K562 (cell line): ENCODE measurements around the gene CD46. TPM values are rescaled to one million over a fixed set of nuclear protein-coding genes. Genes with fewer than 3 reads are reported as not detected.

ENCODE experiments used
- ARID1B ChIP-seq: fragments of 450-650 bp; IDR thresholded peaks from 2 replicates; pipeline ENCODE4 v1.6.1; 2016; ENCODE audit warnings: antibody characterized with exemption, mild to moderate bottlenecking, inconsistent platforms
- BDP1 ChIP-seq: IDR thresholded peaks from 3 replicates; pipeline ENCODE4 v1.6.1; 2011; ENCODE audit not compliant: insufficient read length, insufficient read depth
- DPF2 ChIP-seq: fragments of 450-650 bp; IDR thresholded peaks from 2 replicates; pipeline ENCODE4 v1.6.1; 2016
- L3MBTL2 ChIP-seq: fragments of 450-650 bp; IDR thresholded peaks from 2 replicates; pipeline ENCODE4 v1.6.1; 2016; ENCODE audit warnings: mild to moderate bottlenecking, moderate library complexity
- PHTF2 ChIP-seq: fragments of 250-450 bp; sonication (Bioruptor Pico); IDR thresholded peaks from 2 replicates; pipeline ENCODE4 v1.5.0; 2021; ENCODE audit warnings: mild to moderate bottlenecking
- RBM25 ChIP-seq: fragments of 200-400 bp; formaldehyde crosslinking; IDR thresholded peaks from 2 replicates; pipeline ENCODE4 v1.6.1; 2018; ENCODE audit warnings: low read length, low read depth, moderate library complexity; ENCODE audit not compliant: severe bottlenecking
- TFAM ChIP-seq: fragments of 250-450 bp; sonication (Bioruptor Pico); conservative IDR thresholded peaks from 2 replicates; pipeline ENCODE4 v1.5.0; 2021; ENCODE audit warnings: mild to moderate bottlenecking, moderate library complexity
- ZNF324 ChIP-seq: fragments of 250-450 bp; sonication (Bioruptor Pico); IDR thresholded peaks from 2 replicates; pipeline ENCODE4 v1.4.0; 2020; ENCODE audit warnings: mild to moderate bottlenecking
- ZNF766 ChIP-seq: fragments of 200-800 bp; sonication (Bioruptor generic); conservative IDR thresholded peaks from 2 replicates; pipeline ENCODE4 v1.6.1; 2016; ENCODE audit warnings: missing genetic modification characterization, missing compliant biosample characterization
- polyA plus RNA-seq, 8 experiments: library from polyadenylated mRNA; depleted of rRNA in 4 of 8; stranded (reverse) in 5 of 8; unstranded in 3 of 8; fragments of >200 nt; fragmentation: Nextera tagmentation in 2 of 8; fragmentation: Illumina TruSeq in 1 of 8; extraction: Ambion mirVana in 2 of 8; extraction: Trizol in 1 of 8; gene quantifications; 2 replicates each; pipeline versions ENCODE4 v1.2.1 to v1.2.3, GENCODE V29; 2011 to 2014; ENCODE audit warnings: inconsistent platforms in 1 of 8, missing spikeins in 1 of 8
- total RNA-seq, 7 experiments: library from RNA; depleted of rRNA in 6 of 7; stranded (reverse); fragments of >200 nt in 6 of 7; fragmentation: Illumina TruSeq in 2 of 7; extraction: Trizol in 2 of 7; gene quantifications; 2 replicates each; pipeline versions ENCODE4 v1.2.1 to v1.2.3, GENCODE V29; 2011 to 2021; ENCODE audit warnings: low replicate concordance in 1 of 7
- TF ChIP-seq, protein P1 (sequence below): fragments of 250-450 bp; sonication (Bioruptor Pico); IDR thresholded peaks from 2 replicates; pipeline ENCODE4 v1.5.1; 2021; ENCODE audit warnings: mild to moderate bottlenecking
- TF ChIP-seq, protein P2 (sequence below): fragments of 450-650 bp; formaldehyde crosslinking; IDR thresholded peaks from 2 replicates; pipeline ENCODE4 v1.4.0; 2020; ENCODE audit warnings: mild to moderate bottlenecking
- TF ChIP-seq, protein P3 (sequence below): fragments of 250-450 bp; sonication (Bioruptor Pico); IDR thresholded peaks from 2 replicates; pipeline ENCODE4 v1.4.0; 2020; ENCODE audit warnings: mild to moderate bottlenecking, moderate library complexity
- TF ChIP-seq, protein P4 (sequence below): fragments of 250-450 bp; sonication (Bioruptor Pico); IDR thresholded peaks from 2 replicates; pipeline ENCODE4 v1.5.0; 2021; ENCODE audit warnings: mild to moderate bottlenecking, moderate library complexity
- TF ChIP-seq, protein P5 (sequence below), 2 experiments: IDR thresholded peaks in 1 of 2; conservative IDR thresholded peaks in 1 of 2; 2 replicates each; pipeline ENCODE4 v1.6.1; 2016; ENCODE audit warnings: low read depth in 2 of 2, mild to moderate bottlenecking in 1 of 2, missing compliant biosample characterization in 1 of 2, missing genetic modification characterization in 1 of 2, moderate library complexity in 1 of 2

CD46 gene
- total and polyA plus RNA-seq, 9 of the 15 experiments (the other 6 are each of a cell fraction or from before 2014, with no cell fraction given) = 87.9 to 374 (median 156) TPM

DNA sequence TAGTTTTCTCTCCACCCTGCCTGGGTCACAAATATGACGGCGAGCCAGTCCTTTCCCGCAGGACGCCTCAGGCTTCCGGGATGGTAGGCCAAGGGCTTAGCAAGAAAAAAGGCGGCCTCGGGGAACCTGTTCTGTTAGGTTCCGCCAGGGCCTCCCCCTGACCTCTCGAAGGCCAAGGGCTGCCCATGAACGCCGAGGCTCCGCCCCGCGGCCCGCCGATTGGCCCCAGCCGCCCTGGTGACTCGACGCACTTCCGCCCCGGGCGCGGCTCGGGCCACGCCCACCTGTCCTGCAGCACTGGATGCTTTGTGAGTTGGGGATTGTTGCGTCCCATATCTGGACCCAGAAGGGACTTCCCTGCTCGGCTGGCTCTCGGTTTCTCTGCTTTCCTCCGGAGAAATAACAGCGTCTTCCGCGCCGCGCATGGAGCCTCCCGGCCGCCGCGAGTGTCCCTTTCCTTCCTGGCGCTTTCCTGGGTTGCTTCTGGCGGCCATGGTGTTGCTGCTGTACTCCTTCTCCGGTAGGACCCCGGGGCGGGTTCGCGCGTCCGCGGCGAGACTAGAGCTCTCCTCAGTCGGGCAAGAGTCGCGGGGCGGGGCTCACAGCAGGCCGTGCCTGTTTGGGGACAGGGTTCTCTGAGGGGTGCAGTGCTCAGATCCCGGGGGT lies at the start of gene CD46 (continued):
- TF ChIP-seq, protein P1, sequence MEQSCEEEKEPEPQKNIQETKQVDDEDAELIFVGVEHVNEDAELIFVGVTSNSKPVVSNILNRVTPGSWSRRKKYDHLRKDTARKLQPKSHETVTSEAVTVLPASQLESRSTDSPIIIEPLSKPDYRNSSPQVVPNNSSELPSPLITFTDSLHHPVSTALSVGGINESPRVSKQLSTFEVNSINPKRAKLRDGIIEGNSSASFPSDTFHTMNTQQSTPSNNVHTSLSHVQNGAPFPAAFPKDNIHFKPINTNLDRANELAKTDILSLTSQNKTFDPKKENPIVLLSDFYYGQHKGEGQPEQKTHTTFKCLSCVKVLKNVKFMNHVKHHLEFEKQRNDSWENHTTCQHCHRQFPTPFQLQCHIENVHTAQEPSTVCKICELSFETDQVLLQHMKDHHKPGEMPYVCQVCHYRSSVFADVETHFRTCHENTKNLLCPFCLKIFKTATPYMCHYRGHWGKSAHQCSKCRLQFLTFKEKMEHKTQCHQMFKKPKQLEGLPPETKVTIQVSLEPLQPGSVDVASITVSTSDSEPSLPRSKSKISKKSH (CRISPR knock-in tag) = no peak
- TF ChIP-seq, protein P2, sequence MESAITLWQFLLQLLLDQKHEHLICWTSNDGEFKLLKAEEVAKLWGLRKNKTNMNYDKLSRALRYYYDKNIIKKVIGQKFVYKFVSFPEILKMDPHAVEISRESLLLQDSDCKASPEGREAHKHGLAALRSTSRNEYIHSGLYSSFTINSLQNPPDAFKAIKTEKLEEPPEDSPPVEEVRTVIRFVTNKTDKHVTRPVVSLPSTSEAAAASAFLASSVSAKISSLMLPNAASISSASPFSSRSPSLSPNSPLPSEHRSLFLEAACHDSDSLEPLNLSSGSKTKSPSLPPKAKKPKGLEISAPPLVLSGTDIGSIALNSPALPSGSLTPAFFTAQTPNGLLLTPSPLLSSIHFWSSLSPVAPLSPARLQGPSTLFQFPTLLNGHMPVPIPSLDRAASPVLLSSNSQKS (CRISPR knock-in tag) = 0 out of 2 replicates have a peak, but pooled peaks have one; percentile 2
- TF ChIP-seq, protein P3, sequence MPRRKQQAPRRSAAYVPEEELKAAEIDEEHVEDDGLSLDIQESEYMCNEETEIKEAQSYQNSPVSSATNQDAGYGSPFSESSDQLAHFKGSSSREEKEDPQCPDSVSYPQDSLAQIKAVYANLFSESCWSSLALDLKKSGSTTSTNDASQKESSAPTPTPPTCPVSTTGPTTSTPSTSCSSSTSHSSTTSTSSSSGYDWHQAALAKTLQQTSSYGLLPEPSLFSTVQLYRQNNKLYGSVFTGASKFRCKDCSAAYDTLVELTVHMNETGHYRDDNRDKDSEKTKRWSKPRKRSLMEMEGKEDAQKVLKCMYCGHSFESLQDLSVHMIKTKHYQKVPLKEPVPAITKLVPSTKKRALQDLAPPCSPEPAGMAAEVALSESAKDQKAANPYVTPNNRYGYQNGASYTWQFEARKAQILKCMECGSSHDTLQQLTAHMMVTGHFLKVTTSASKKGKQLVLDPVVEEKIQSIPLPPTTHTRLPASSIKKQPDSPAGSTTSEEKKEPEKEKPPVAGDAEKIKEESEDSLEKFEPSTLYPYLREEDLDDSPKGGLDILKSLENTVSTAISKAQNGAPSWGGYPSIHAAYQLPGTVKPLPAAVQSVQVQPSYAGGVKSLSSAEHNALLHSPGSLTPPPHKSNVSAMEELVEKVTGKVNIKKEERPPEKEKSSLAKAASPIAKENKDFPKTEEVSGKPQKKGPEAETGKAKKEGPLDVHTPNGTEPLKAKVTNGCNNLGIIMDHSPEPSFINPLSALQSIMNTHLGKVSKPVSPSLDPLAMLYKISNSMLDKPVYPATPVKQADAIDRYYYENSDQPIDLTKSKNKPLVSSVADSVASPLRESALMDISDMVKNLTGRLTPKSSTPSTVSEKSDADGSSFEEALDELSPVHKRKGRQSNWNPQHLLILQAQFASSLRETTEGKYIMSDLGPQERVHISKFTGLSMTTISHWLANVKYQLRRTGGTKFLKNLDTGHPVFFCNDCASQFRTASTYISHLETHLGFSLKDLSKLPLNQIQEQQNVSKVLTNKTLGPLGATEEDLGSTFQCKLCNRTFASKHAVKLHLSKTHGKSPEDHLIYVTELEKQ (CRISPR knock-in tag) = no peak
- TF ChIP-seq, protein P4, sequence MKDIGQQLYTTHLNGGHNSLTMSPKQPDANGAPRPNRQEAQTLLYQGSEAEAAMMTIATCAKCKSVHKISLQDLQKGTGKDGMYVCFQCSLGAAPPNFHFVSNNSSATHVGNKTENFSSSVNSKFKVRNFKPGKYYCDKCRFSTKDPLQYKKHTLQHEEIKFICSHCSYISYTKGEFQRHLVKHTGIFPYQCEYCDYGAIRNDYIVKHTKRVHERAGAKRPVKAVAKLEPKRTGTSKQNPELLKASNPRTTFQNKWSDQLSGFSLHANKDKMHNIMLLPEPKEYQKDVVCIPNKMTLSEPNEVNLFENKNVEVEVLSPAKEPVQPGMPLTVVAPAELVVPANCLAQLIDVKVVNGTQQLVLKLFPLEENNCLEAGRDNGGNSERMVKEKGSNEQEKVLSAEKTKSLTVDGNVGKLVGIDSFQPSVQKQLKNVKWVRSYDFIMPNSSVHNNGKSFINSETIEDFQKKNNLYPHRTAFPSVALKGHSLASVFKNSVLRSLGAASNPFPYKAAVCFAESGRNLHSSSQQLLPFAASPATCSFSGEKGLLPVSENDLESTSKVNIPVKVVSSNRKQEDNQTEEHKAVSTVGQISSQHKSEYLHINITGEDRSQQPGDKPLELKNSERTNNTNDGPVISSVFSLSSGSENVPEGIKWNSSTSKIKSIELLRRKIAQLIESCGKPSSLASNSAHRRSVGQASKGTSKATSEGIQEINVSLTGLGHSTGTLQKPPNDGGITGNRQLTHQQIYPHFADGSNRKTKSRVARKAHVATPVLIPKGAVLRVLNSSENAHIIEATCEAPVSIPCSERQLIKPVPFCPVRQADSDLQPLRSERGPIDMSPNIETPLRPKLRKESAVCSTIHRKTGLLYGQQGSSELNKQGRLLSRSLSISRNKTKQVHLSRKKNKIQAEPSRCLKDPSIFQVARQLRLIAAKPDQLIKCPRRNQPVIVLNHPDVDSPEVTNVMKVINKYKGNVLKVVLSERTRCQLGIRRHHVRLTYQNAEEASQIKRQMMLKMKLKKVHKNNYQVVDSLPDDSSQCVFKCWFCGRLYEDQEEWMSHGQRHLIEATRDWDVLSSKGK (CRISPR knock-in tag) = no peak
- TF ChIP-seq RBM25 (peak; percentile 93), PHTF2 (CRISPR knock-in tag) (no peak), ZNF766 (no peak; the same call in 1 of the 2 replicates), DPF2 (no peak; the same call in 1 of the 2 replicates), L3MBTL2 (peak; percentile 94), BDP1 (no peak), TFAM (CRISPR knock-in tag) (no peak), ARID1B (0 out of 2 replicates have a peak, but pooled peaks have one; percentile 29), ZNF324 (CRISPR knock-in tag) (no peak)
- TF ChIP-seq, protein P5, sequence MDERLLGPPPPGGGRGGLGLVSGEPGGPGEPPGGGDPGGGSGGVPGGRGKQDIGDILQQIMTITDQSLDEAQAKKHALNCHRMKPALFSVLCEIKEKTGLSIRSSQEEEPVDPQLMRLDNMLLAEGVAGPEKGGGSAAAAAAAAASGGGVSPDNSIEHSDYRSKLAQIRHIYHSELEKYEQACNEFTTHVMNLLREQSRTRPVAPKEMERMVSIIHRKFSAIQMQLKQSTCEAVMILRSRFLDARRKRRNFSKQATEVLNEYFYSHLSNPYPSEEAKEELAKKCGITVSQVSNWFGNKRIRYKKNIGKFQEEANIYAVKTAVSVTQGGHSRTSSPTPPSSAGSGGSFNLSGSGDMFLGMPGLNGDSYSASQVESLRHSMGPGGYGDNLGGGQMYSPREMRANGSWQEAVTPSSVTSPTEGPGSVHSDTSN (CRISPR knock-in tag; IDR thresholded peaks at IDR 0.05; ENCODE audit: low read depth) = no peak
- TF ChIP-seq, protein P5 (tag; conservative IDR thresholded peaks at IDR 0.05; ENCODE audit: low read depth) = no peak
